ENCODE measurements around the gene PARVA.

Gene PARVA

DNA sequence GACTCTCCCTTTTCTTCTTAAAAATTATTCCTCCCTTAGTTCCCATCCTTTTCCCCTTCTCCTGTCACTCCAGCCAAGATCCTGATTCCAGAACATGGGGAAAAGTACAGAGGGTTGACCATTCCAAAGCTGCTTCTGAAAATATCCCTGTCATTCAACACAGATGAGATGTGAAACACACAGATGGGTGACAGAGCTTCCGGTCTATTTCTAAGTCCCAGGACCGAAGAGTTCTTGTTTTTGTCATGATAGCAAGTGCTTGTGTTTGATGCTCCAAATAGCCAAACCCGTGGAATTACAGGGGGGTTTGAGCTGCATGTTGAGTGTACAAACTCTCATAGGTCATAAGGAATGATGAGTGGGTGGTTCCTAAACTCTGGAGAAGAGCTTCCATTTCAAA lies 57.9 kb downstream of the PARVA start:
- H3K14ac ChIP-seq (ENCODE audit: low read length in 2 of 2) = no peak overlapping the region
- H3K4me1 ChIP-seq (ENCODE audit: control insufficient read depth, insufficient read depth, low read depth, low read length) = peaks cover 17% of the 10 kb centered on the region
- no peak for DNase-seq
- H2BK120ac ChIP-seq (ENCODE audit: low read depth, low read length) = no peak overlapping the region
- no peak overlapping the region for H4K8ac ChIP-seq (ENCODE audit: low read length)
- no peak overlapping the region for H3K4me3 ChIP-seq (ENCODE audit: insufficient read depth in 1 of 2, low read depth in 1 of 2, low read length in 2 of 2)
- H3K4ac ChIP-seq (ENCODE audit: low read depth in 1 of 2, low read length in 2 of 2) = peak overlapping the region in 1 of 2 experiments; percentile 44
- peaks cover 32% of the 10 kb centered on the region for H3K79me1 ChIP-seq (replicated peaks; ENCODE audit: low read length, poor library complexity, severe bottlenecking)
- no peak overlapping the region for H2AK5ac ChIP-seq (ENCODE audit: low read length, severe bottlenecking)
- no peak overlapping the region for H3K27ac ChIP-seq (ENCODE audit: low read length, poor library complexity, severe bottlenecking)
- H3K9ac ChIP-seq (ENCODE audit: low read length) = no peak overlapping the region
- no peak overlapping the region for H2BK12ac ChIP-seq (ENCODE audit: low read length in 2 of 2)
- no peaks in the 10 kb centered on the region for H3K27me3 ChIP-seq (ENCODE audit: control insufficient read depth in 1 of 2, insufficient read depth in 1 of 2, low read length in 2 of 2)
- peaks cover 0 to 14% of the 10 kb centered on the region in 2 experiments for H3K36me3 ChIP-seq (ENCODE audit: control insufficient read depth in 1 of 2, insufficient read depth in 2 of 2, low read depth in 1 of 2, low read length in 2 of 2)
- no peaks in the 10 kb centered on the region for H3K9me3 ChIP-seq (ENCODE audit: control insufficient read depth, low read length)
- H3K4me2 ChIP-seq (ENCODE audit: low read length, poor library complexity, severe bottlenecking) = no peak overlapping the region
- H4K91ac ChIP-seq (ENCODE audit: low read length) = no peak overlapping the region
- no peak overlapping the region for H2BK15ac ChIP-seq (ENCODE audit: low read depth, poor library complexity, severe bottlenecking)
- H2AFZ ChIP-seq (ENCODE audit: low read depth, low read length) = no peak overlapping the region
- H3K23ac ChIP-seq (ENCODE audit: low read length in 2 of 2) = no peak overlapping the region
- no peak overlapping the region for H2BK5ac ChIP-seq (ENCODE audit: low read depth, low read length, poor library complexity, severe bottlenecking)
- 92% methylated on average over 3 of the region's 3 CpGs for WGBS
- H3K18ac ChIP-seq (ENCODE audit: low read depth in 1 of 2, low read length in 2 of 2) = peak overlapping the region in 1 of 2 experiments; percentile 82

DNA sequence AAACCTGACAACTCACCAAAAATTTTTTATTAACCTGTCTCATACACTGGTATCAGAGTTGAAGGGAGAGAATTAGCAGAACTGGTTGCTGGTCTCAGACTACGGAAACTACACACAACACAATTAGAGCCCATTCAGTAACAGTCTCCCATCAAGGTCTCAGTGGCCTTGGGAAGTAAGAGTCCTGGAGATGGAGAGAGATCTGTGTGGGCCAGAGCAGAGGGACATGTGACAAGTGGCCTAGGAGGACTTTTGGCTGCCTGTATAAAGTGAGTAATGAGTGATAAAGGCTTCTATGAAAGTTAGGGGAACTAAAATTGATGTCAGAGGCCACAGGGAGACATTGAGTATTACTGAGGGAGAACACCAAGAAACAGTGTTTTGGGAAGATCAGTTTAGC lies 58.9 kb downstream of the PARVA start:
- DNase-seq = no peak
- Histone ChIP-seq H3K27me3 (ENCODE audit: control insufficient read depth in 1 of 2, insufficient read depth in 1 of 2, low read length in 2 of 2) (no peaks in the 10 kb centered on the region), H3K23ac (ENCODE audit: low read length in 2 of 2) (no peak overlapping the region), H4K91ac (ENCODE audit: low read length) (no peak overlapping the region), H3K14ac (ENCODE audit: low read length in 2 of 2) (no peak overlapping the region), H3K27ac (ENCODE audit: low read length, poor library complexity, severe bottlenecking) (no peak overlapping the region), H3K4me3 (ENCODE audit: insufficient read depth in 1 of 2, low read depth in 1 of 2, low read length in 2 of 2) (no peak overlapping the region), H3K9me3 (ENCODE audit: control insufficient read depth, low read length) (no peaks in the 10 kb centered on the region), H3K4me1 (ENCODE audit: control insufficient read depth, insufficient read depth, low read depth, low read length) (peaks cover 13% of the 10 kb centered on the region), H2BK15ac (ENCODE audit: low read depth, poor library complexity, severe bottlenecking) (no peak overlapping the region), H3K9ac (ENCODE audit: low read length) (no peak overlapping the region), H2BK5ac (ENCODE audit: low read depth, low read length, poor library complexity, severe bottlenecking) (no peak overlapping the region), H3K4me2 (ENCODE audit: low read length, poor library complexity, severe bottlenecking) (no peak overlapping the region), H2AK5ac (ENCODE audit: low read length, severe bottlenecking) (no peak overlapping the region), H2BK120ac (ENCODE audit: low read depth, low read length) (no peak overlapping the region), H3K4ac (ENCODE audit: low read depth in 1 of 2, low read length in 2 of 2) (no peak overlapping the region), H3K79me1 (replicated peaks; ENCODE audit: low read length, poor library complexity, severe bottlenecking) (peaks cover 36% of the 10 kb centered on the region), H2AFZ (ENCODE audit: low read depth, low read length) (no peak overlapping the region), H4K8ac (ENCODE audit: low read length) (no peak overlapping the region), H3K18ac (ENCODE audit: low read depth in 1 of 2, low read length in 2 of 2) (no peak overlapping the region), H2BK12ac (ENCODE audit: low read length in 2 of 2) (peak overlapping the region in 1 of 2 experiments; percentile 21), H3K36me3 (ENCODE audit: control insufficient read depth in 1 of 2, insufficient read depth in 2 of 2, low read depth in 1 of 2, low read length in 2 of 2) (peaks cover 0 to 14% of the 10 kb centered on the region in 2 experiments)
- WGBS = no CpG with 5 or more reads among the region's 1 CpG

DNA sequence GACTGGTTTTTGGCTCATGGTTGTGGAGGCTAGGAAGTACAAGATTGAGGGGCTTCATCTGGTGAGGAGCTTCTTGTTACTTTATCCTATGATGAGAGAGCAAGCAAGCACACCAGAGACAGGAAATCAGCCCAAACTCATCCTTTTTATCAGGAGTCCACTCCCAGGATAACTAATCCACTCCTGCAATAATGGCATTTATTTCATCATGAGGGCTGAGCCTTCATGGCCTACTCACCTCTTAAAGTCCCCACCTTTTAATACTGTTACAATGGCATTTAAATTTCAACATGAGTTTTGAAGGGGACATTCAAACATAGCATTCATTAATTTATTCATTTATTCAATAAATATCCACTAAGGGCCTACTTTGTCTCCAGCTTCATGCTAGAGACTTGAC lies 60.9 kb downstream of the PARVA start:
- no peak overlapping the region for H2AFZ ChIP-seq (ENCODE audit: low read depth, low read length)
- H3K9me3 ChIP-seq (ENCODE audit: control insufficient read depth, low read length) = no peaks in the 10 kb centered on the region
- H3K14ac ChIP-seq (ENCODE audit: low read length in 2 of 2) = no peak overlapping the region
- no peak for DNase-seq
- H3K36me3 ChIP-seq (ENCODE audit: control insufficient read depth in 1 of 2, insufficient read depth in 2 of 2, low read depth in 1 of 2, low read length in 2 of 2) = peaks cover 0 to 14% of the 10 kb centered on the region in 2 experiments
- H3K9ac ChIP-seq (ENCODE audit: low read length) = no peak overlapping the region
- no peak overlapping the region for H3K18ac ChIP-seq (ENCODE audit: low read depth in 1 of 2, low read length in 2 of 2)
- H3K79me1 ChIP-seq (replicated peaks; ENCODE audit: low read length, poor library complexity, severe bottlenecking) = peaks cover 33% of the 10 kb centered on the region
- H3K4me1 ChIP-seq (ENCODE audit: control insufficient read depth, insufficient read depth, low read depth, low read length) = peaks cover 13% of the 10 kb centered on the region
- no peak overlapping the region for H2BK15ac ChIP-seq (ENCODE audit: low read depth, poor library complexity, severe bottlenecking)
- no peak overlapping the region for H4K91ac ChIP-seq (ENCODE audit: low read length)
- H3K27ac ChIP-seq (ENCODE audit: low read length, poor library complexity, severe bottlenecking) = no peak overlapping the region
- no peak overlapping the region for H3K23ac ChIP-seq (ENCODE audit: low read length in 2 of 2)
- H2BK120ac ChIP-seq (ENCODE audit: low read depth, low read length) = no peak overlapping the region
- no peak overlapping the region for H2BK5ac ChIP-seq (ENCODE audit: low read depth, low read length, poor library complexity, severe bottlenecking)
- no peak overlapping the region for H3K4me3 ChIP-seq (ENCODE audit: insufficient read depth in 1 of 2, low read depth in 1 of 2, low read length in 2 of 2)
- no peak overlapping the region for H3K4ac ChIP-seq (ENCODE audit: low read depth in 1 of 2, low read length in 2 of 2)
- H2AK5ac ChIP-seq (ENCODE audit: low read length, severe bottlenecking) = no peak overlapping the region
- H3K4me2 ChIP-seq (ENCODE audit: low read length, poor library complexity, severe bottlenecking) = no peak overlapping the region
- no peaks in the 10 kb centered on the region for H3K27me3 ChIP-seq (ENCODE audit: control insufficient read depth in 1 of 2, insufficient read depth in 1 of 2, low read length in 2 of 2)
- no peak overlapping the region for H4K8ac ChIP-seq (ENCODE audit: low read length)
- no peak overlapping the region for H2BK12ac ChIP-seq (ENCODE audit: low read length in 2 of 2)

DNA sequence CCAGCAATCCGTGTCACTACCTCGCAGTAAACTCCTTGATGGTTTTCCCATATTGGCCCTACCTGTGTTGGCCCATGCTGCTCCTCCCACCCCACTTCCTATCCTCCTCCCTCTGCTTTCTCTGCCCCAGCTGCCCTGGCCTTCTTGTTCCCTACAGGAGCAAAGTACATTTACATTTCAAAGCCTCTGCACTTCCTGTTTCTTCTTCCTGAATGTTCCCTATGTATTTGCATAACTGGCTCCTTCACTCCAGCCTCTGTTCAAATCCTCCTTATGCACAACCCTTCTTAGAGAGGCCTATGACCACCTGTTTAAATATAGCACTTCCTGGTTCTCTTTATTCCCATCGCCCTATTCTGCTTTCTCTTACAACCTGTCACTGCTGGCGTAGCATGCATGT lies 62.2 kb downstream of the PARVA start:
- Histone ChIP-seq H3K79me1 (replicated peaks; ENCODE audit: low read length, poor library complexity, severe bottlenecking) (peaks cover 44% of the 10 kb centered on the region), H3K9ac (ENCODE audit: low read length) (no peak overlapping the region), H3K23ac (ENCODE audit: low read length in 2 of 2) (no peak overlapping the region), H2BK5ac (ENCODE audit: low read depth, low read length, poor library complexity, severe bottlenecking) (no peak overlapping the region), H3K4ac (ENCODE audit: low read depth in 1 of 2, low read length in 2 of 2) (no peak overlapping the region), H3K9me3 (ENCODE audit: control insufficient read depth, low read length) (no peaks in the 10 kb centered on the region), H2AFZ (ENCODE audit: low read depth, low read length) (no peak overlapping the region), H3K27me3 (ENCODE audit: control insufficient read depth in 1 of 2, insufficient read depth in 1 of 2, low read length in 2 of 2) (no peaks in the 10 kb centered on the region), H2BK120ac (ENCODE audit: low read depth, low read length) (no peak overlapping the region), H4K91ac (ENCODE audit: low read length) (no peak overlapping the region), H3K14ac (ENCODE audit: low read length in 2 of 2) (no peak overlapping the region), H2BK15ac (ENCODE audit: low read depth, poor library complexity, severe bottlenecking) (no peak overlapping the region), H3K4me2 (ENCODE audit: low read length, poor library complexity, severe bottlenecking) (no peak overlapping the region), H3K4me1 (ENCODE audit: control insufficient read depth, insufficient read depth, low read depth, low read length) (peaks cover 5% of the 10 kb centered on the region), H3K18ac (ENCODE audit: low read depth in 1 of 2, low read length in 2 of 2) (no peak overlapping the region), H3K27ac (ENCODE audit: low read length, poor library complexity, severe bottlenecking) (no peak overlapping the region), H2BK12ac (ENCODE audit: low read length in 2 of 2) (no peak overlapping the region), H3K4me3 (ENCODE audit: insufficient read depth in 1 of 2, low read depth in 1 of 2, low read length in 2 of 2) (no peak overlapping the region), H2AK5ac (ENCODE audit: low read length, severe bottlenecking) (no peak overlapping the region), H3K36me3 (ENCODE audit: control insufficient read depth in 1 of 2, insufficient read depth in 2 of 2, low read depth in 1 of 2, low read length in 2 of 2) (peaks cover 5 to 27% of the 10 kb centered on the region in 2 experiments), H4K8ac (ENCODE audit: low read length) (no peak overlapping the region)
- 95% methylated on average over 4 of the region's 4 CpGs for WGBS
- DNase-seq = no peak
